Measurements from ENCODE around the gene SEC24D.

The SEC24D gene

DNA sequence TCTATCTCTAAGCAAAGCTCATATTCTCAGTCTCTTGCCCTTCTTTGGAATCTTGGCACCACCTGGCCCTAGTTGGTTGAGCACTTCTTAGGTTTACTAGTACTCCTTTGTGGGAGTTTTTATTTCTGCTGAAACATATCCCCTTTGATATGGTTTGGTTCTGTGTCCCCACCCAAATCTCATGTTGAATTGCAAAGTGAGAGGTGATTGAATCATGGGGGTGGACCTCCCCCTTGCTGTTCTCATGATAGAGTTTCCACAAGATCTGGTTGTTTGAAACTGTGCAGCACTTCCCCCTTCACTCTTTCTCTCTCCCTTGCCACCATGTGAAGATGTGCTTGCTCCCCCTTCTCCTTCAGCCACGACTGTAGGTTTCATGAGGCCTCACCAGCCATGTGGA is 30.5 kb upstream of the SEC24D start:
- no peaks in the 10 kb centered on the region for H3K9me3 ChIP-seq (ENCODE audit: insufficient read depth, low read depth, low read length)
- H3K9ac ChIP-seq (ENCODE audit: low read depth, low read length), result no peak overlapping the region
- no peak overlapping the region for H3K4me3 ChIP-seq (ENCODE audit: low read length)
- H3K27me3 ChIP-seq (ENCODE audit: insufficient read depth, low read length), result no peaks in the 10 kb centered on the region
- peaks cover 18% of the 10 kb centered on the region for H3K4me1 ChIP-seq (ENCODE audit: insufficient read depth, low read length)
- H3K27ac ChIP-seq (ENCODE audit: low read length), result no peak overlapping the region
- no peaks in the 10 kb centered on the region for H3K36me3 ChIP-seq (ENCODE audit: insufficient read depth, low read depth, low read length)

DNA sequence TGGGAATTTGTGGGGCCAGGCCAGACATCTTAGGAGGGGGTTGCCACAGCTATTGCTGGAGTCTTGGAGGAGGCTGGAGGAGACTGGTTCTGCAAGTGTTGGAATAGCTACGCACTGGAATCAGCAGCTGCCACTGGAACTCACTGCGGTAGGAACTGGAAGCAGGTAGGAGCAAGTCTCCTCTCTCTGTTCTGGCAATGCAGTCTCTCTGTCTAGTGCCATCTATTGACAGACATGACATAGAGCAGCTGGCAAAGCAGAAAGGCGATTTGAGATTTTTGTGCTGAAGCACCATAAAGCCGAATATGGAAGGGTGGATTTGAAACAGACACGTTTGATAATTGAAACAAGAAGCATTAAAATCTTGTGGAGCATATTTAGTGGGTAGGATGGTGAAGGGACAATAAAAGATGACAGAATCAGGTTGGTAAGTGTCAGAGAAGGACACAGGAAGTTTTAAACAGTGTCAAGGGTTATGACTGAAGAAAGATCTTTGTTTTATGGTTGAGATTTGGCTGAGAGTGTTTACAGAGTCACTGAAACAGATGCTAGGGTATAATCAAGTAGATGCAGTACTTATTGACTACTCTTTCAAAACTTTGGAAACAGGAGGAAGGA is 29.3 kb upstream of the SEC24D start:
- Histone ChIP-seq H3K27ac (ENCODE audit: low read length) (peak overlapping the region; percentile 21), H3K9ac (ENCODE audit: low read depth, low read length) (no peak overlapping the region), H3K27me3 (ENCODE audit: insufficient read depth, low read length) (no peaks in the 10 kb centered on the region), H3K4me1 (ENCODE audit: insufficient read depth, low read length) (peaks cover 10% of the 10 kb centered on the region), H3K4me3 (ENCODE audit: low read length) (no peak overlapping the region), H3K36me3 (ENCODE audit: insufficient read depth, low read depth, low read length) (no peaks in the 10 kb centered on the region), H3K9me3 (ENCODE audit: insufficient read depth, low read depth, low read length) (no peaks in the 10 kb centered on the region)

DNA sequence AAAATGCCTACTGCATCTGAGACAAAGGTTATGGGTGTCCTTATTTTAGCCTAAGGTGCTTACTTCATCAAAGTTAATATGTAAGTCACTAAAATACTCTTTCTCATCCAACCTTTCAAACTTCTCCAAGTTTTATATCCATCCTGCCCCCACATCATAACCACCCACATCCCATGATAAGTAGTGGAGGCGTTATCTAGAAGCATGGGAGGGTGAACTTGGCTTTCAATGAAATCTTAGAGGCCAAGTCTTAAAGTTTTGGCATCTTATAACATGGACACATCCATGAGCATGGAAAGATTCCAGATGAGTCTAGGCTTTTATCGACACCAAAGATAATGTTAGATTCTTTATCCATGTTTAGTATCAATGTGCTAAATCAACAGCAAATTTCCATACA is 22.9 kb upstream of the SEC24D start:
- H3K36me3 ChIP-seq (ENCODE audit: insufficient read depth, low read depth, low read length), result no peaks in the 10 kb centered on the region
- H3K4me1 ChIP-seq (ENCODE audit: insufficient read depth, low read length), result peaks cover 2% of the 10 kb centered on the region; the same call in 1 of the 2 replicates
- H3K9ac ChIP-seq (ENCODE audit: low read depth, low read length), result no peak overlapping the region
- H3K4me3 ChIP-seq (ENCODE audit: low read length), result no peak overlapping the region
- no peaks in the 10 kb centered on the region for H3K27me3 ChIP-seq (ENCODE audit: insufficient read depth, low read length)
- H3K27ac ChIP-seq (ENCODE audit: low read length), result no peak overlapping the region
- no peaks in the 10 kb centered on the region for H3K9me3 ChIP-seq (ENCODE audit: insufficient read depth, low read depth, low read length)

DNA sequence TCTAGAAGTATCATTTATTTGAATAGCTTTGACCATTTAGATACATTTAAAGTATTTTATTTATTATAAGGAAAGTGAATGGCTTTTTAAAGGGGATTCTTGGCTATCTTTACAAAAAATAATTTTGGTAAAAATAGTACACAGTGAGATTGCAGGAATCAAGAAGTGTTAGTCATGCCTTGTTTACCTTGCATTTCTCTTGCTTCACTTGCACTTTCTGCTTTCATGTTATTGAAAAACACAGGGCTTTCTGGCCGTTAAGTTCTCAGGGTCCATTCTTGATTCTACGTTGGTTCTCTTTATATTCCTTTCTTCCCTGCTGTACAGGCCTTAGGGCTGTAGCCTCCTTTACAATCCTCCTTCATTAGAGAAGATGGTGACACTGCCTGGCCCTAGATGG is 21.8 kb upstream of the SEC24D start:
- Histone ChIP-seq H3K27ac (ENCODE audit: low read length) (no peak overlapping the region), H3K27me3 (ENCODE audit: insufficient read depth, low read length) (no peaks in the 10 kb centered on the region), H3K4me3 (ENCODE audit: low read length) (no peak overlapping the region), H3K4me1 (ENCODE audit: insufficient read depth, low read length) (peaks cover 11% of the 10 kb centered on the region; the same call in 1 of the 2 replicates), H3K9ac (ENCODE audit: low read depth, low read length) (no peak overlapping the region), H3K36me3 (ENCODE audit: insufficient read depth, low read depth, low read length) (no peaks in the 10 kb centered on the region), H3K9me3 (ENCODE audit: insufficient read depth, low read depth, low read length) (no peaks in the 10 kb centered on the region)

DNA sequence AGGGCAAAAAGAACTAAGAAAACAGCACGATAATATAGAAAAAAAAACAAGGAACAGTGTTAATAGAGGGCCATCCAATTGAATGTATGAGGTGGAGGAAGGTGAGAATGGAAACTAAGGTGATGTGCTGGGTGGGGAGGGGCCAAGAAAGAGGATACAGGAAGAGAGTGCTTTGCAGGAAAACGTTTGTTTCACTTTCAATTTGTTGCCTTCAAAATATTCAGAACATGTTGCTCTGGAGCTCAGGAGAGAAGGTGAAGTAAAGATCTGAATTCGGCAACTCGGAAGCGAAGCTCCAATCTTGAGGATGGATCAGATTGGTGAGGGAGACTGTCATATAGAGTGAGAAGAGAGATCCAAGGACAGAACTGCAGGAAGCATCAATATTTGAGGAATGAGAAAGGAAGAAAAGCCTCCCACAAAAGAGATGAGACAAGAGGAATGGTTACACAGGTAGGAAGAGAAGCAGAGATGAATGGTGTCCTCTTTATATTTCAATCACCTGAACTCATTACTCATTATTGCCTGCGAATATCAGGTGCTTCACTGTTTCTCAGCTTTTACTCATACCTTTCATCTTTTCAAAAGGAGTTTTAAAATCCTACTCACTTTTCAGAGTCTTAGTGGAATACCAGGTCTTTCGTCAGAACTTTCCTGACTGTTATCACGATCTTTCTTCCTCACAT is 14.7 kb upstream of the SEC24D start:
- H3K4me3 ChIP-seq (ENCODE audit: low read length), result peak overlapping the region; percentile 75
- no peaks in the 10 kb centered on the region for H3K27me3 ChIP-seq (ENCODE audit: insufficient read depth, low read length)
- H3K27ac ChIP-seq (ENCODE audit: low read length), result peak overlapping the region; percentile 73
- peaks cover 43% of the 10 kb centered on the region; the same call in 1 of the 2 replicates for H3K4me1 ChIP-seq (ENCODE audit: insufficient read depth, low read length)
- peak overlapping the region; percentile 90; the same call in 1 of the 2 replicates for H3K9ac ChIP-seq (ENCODE audit: low read depth, low read length)
- H3K9me3 ChIP-seq (ENCODE audit: insufficient read depth, low read depth, low read length), result no peaks in the 10 kb centered on the region
- H3K36me3 ChIP-seq (ENCODE audit: insufficient read depth, low read depth, low read length), result no peaks in the 10 kb centered on the region

DNA sequence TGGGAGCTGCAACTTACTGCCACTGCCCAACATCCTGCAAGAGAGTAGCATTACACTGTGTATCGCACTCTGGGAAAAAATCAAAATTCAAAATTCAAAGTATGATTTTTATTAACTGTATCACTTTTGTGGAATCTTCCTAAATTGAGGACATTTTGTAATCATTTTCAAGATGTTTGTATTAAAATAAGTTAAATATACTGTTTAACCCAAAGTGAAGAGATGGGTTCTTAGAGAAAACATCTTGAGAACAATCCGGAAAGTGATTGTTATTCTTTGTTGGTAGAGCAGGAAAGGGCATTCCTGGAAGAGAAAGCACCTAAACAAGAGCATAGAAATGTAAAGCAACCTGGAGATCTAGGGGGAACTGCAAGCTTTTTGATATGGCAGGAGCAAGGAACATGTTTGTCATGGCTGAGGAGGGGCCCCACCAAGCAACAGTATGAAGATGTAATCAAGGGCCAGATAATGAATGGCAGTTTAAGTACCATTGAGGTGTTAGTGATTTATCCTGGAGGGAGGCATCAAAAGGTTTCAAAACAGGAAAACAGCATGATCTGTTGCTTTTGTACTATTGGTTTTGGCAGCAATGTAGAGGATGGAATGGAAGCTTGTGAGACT is 14.1 kb upstream of the SEC24D start:
- Histone ChIP-seq H3K9me3 (ENCODE audit: insufficient read depth, low read depth, low read length) (no peaks in the 10 kb centered on the region), H3K9ac (ENCODE audit: low read depth, low read length) (peak overlapping the region; percentile 90; the same call in 1 of the 2 replicates), H3K27ac (ENCODE audit: low read length) (peak overlapping the region; percentile 83), H3K27me3 (ENCODE audit: insufficient read depth, low read length) (no peaks in the 10 kb centered on the region), H3K4me3 (ENCODE audit: low read length) (peak overlapping the region; percentile 75), H3K4me1 (ENCODE audit: insufficient read depth, low read length) (peaks cover 43% of the 10 kb centered on the region; the same call in 1 of the 2 replicates), H3K36me3 (ENCODE audit: insufficient read depth, low read depth, low read length) (no peaks in the 10 kb centered on the region)

DNA sequence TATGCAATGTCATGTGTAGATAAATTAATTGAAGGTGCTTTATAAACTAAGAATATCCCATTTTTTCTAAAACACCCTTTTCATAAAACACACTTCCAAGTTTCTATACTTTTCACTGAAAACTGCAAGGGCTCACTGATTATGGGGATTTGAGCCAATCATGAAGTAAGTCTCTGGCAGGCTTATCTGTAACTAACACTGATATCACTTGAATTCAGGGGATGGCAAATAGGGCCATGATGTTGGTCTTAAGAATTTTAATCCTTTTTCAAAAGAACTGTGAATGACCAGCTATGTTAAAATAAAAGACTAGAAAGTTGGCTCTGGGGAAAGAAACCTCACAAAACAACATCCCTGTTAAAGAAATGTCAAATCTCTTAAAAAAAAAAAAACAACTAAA is 13.0 kb upstream of the SEC24D start:
- Histone ChIP-seq H3K36me3 (ENCODE audit: insufficient read depth, low read depth, low read length) (no peaks in the 10 kb centered on the region), H3K27ac (ENCODE audit: low read length) (peak overlapping the region; percentile 83), H3K27me3 (ENCODE audit: insufficient read depth, low read length) (no peaks in the 10 kb centered on the region), H3K4me3 (ENCODE audit: low read length) (peak overlapping the region; percentile 75; the same call in 1 of the 2 replicates), H3K9me3 (ENCODE audit: insufficient read depth, low read depth, low read length) (no peaks in the 10 kb centered on the region), H3K4me1 (ENCODE audit: insufficient read depth, low read length) (peaks cover 41% of the 10 kb centered on the region; the same call in 1 of the 2 replicates), H3K9ac (ENCODE audit: low read depth, low read length) (peak overlapping the region; percentile 66; the same call in 1 of the 2 replicates)

DNA sequence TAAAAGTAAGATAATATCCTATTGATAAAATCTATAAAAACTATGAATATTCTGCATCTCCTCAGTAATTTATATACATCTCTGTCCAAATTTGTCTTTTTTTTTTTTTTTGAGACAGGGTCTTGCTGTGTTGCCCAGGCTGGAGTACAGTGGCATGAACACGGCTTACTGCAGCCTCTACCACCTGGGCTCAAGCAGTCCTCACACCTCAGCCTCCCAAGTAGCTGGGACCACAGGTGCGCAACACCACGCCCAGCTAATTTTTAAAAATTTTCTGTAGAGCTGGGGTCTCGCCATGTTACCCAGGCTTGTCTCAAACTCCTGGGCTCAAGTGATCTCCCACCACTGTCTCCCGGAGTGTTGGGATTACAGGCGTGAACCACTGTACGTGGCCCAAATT is 12.3 kb upstream of the SEC24D start:
- Histone ChIP-seq H3K9ac (ENCODE audit: low read depth, low read length) (peak overlapping the region; percentile 60; the same call in 1 of the 2 replicates), H3K27ac (ENCODE audit: low read length) (peak overlapping the region; percentile 72), H3K4me3 (ENCODE audit: low read length) (no peak overlapping the region), H3K4me1 (ENCODE audit: insufficient read depth, low read length) (peaks cover 36% of the 10 kb centered on the region; the same call in 1 of the 2 replicates), H3K36me3 (ENCODE audit: insufficient read depth, low read depth, low read length) (no peaks in the 10 kb centered on the region), H3K9me3 (ENCODE audit: insufficient read depth, low read depth, low read length) (no peaks in the 10 kb centered on the region), H3K27me3 (ENCODE audit: insufficient read depth, low read length) (no peaks in the 10 kb centered on the region)

DNA sequence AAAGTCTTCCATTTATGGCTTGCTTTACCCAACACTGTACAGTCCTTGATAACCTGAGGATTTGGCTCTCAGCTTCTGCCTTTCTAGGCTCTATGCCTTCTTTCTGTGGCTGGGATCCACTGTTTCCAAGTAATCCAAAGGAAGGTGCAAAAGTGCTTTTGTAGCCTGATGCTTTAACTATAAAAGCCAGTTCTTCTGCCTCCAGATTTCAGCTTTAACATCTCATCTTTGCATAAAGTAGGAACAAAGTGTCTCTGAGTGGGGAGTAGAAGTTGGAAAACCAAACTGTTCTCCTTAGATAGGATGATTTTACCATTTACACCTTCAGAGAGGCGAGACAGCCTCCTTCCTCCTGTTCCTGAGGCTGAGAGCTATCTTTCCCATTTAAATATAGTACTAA is 11.1 kb upstream of the SEC24D start:
- H3K4me1 ChIP-seq (ENCODE audit: insufficient read depth, low read length), result peaks cover 29% of the 10 kb centered on the region; the same call in 1 of the 2 replicates

DNA sequence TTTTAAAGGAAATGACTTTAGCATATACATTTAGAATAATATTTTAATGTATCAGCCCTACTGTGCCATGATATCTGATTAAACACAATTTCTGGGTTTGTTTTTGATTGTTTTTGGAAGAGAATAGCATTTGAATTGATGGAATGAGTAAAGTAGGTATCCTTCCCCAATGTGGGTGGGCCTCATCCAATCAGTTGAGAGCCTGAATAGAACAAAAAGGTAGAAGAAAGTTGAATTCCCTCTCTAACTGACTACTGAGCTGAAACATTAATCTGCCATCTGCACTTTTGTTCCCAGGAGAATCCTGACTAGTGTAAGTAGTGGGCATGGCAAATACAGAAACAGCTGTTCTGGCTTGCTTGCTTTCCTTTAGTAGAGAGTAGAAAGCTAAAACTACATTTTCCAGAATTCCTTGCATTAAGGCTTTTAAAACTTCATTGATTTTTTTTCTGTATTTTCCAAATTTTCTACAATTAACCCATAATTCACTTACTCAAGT is 9.7 kb upstream of the SEC24D start:
- H3K27me3 ChIP-seq (ENCODE audit: insufficient read depth, low read length), result no peaks in the 10 kb centered on the region
- H3K9ac ChIP-seq (ENCODE audit: low read depth, low read length), result no peak overlapping the region
- H3K9me3 ChIP-seq (ENCODE audit: insufficient read depth, low read depth, low read length), result no peaks in the 10 kb centered on the region
- no peak overlapping the region for H3K27ac ChIP-seq (ENCODE audit: low read length)
- H3K36me3 ChIP-seq (ENCODE audit: insufficient read depth, low read depth, low read length), result no peaks in the 10 kb centered on the region
- H3K4me1 ChIP-seq (ENCODE audit: insufficient read depth, low read length), result peaks cover 32% of the 10 kb centered on the region; the same call in 1 of the 2 replicates
- no peak overlapping the region for H3K4me3 ChIP-seq (ENCODE audit: low read length)

More for the DNA sequence above, 11.1 kb upstream of the SEC24D start:
- Histone ChIP-seq H3K9ac (ENCODE audit: low read depth, low read length) (peak overlapping the region; percentile 37; the same call in 1 of the 2 replicates), H3K27ac (ENCODE audit: low read length) (peak overlapping the region; percentile 30), H3K36me3 (ENCODE audit: insufficient read depth, low read depth, low read length) (no peaks in the 10 kb centered on the region), H3K4me3 (ENCODE audit: low read length) (no peak overlapping the region), H3K27me3 (ENCODE audit: insufficient read depth, low read length) (no peaks in the 10 kb centered on the region), H3K9me3 (ENCODE audit: insufficient read depth, low read depth, low read length) (no peaks in the 10 kb centered on the region)

DNA sequence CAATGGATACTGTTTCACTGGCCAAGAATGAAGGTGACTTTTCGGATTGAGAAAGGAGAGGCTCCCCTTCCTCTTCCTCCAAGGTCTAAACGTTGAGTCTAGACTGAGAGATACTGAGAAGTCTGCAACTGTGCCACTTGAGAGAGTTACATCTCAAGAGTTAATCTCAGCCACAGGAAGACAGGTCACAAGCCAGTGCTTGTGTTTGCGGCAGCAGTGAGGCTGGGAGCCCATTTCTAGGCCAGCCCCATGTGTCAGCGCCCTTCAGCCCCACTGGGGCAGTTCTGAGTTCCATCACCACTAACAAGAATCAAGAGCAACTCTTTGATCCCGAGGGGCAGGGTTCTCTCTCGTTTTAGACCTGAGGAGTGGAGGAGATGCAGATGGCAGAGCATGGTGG is 7.3 kb upstream of the SEC24D start:
- peaks cover 18% of the 10 kb centered on the region; the same call in 1 of the 2 replicates for H3K4me1 ChIP-seq (ENCODE audit: insufficient read depth, low read length)
- no peak overlapping the region for H3K27ac ChIP-seq (ENCODE audit: low read length)
- no peak overlapping the region for H3K9ac ChIP-seq (ENCODE audit: low read depth, low read length)
- no peak overlapping the region for H3K4me3 ChIP-seq (ENCODE audit: low read length)
- no peaks in the 10 kb centered on the region for H3K27me3 ChIP-seq (ENCODE audit: insufficient read depth, low read length)
- no peaks in the 10 kb centered on the region for H3K9me3 ChIP-seq (ENCODE audit: insufficient read depth, low read depth, low read length)
- H3K36me3 ChIP-seq (ENCODE audit: insufficient read depth, low read depth, low read length), result no peaks in the 10 kb centered on the region

Measured in iPS-20b (cell line).